Central memory CD8-positive, alpha-beta T cell (primary cell): ENCODE data around the gene ARIH2.
A peak's percentile ranks its signal among the peaks of the same experiment; 100 is the strongest.
"Not testable (repeated sequence)": the region's sequence is repeated elsewhere in the genome, so short reads cannot be mapped to it uniquely, and the experiment has no call there.

Experiments used
- ATAC-seq: fragments of 150-1000 bp; cut with Tn5 transposase; replicated peaks from 2 replicates; pipeline ENCODE4 v1.10.0; 2022; ENCODE audit warnings: mild to moderate bottlenecking, moderate FRiP score, moderate number of reproducible peaks; ENCODE audit not compliant: poor library complexity, severe bottlenecking; ENCODE audit errors: extremely low read depth
- DNase-seq, 2 donors: peaks; one replicate each; pipeline ENCODE4 v3.0.0; 2021; ENCODE audit warnings: low spot score in 2 of 2
- H3K27ac Mint-ChIP-seq: one replicate; pipeline ENCODE4 v1.8.0; 2022; ENCODE audit warnings: low read depth, mild to moderate bottlenecking, moderate library complexity, mixed read lengths
- H3K27me3 Mint-ChIP-seq: one replicate; pipeline ENCODE4 v1.8.0; 2022; ENCODE audit warnings: mixed read lengths
- H3K36me3 Mint-ChIP-seq: one replicate; pipeline ENCODE4 v1.8.0; 2022; ENCODE audit warnings: mild to moderate bottlenecking, moderate library complexity, mixed read lengths; ENCODE audit not compliant: insufficient read depth
- H3K4me1 Mint-ChIP-seq: one replicate; pipeline ENCODE4 v1.8.0; 2022; ENCODE audit warnings: mixed read lengths
- H3K4me3 Mint-ChIP-seq: one replicate; pipeline ENCODE4 v1.8.0; 2022; ENCODE audit warnings: mild to moderate bottlenecking, moderate library complexity, mixed read lengths
- H3K9me3 Mint-ChIP-seq: one replicate; pipeline ENCODE4 v1.8.0; 2022; ENCODE audit warnings: mixed read lengths

The ARIH2 gene

GRCh38 chr3:48898383-48899234, 20.0 kb upstream of the ARIH2 start, which contains the start of gene SLC25A20:
TSS of gene SLC25A20 (minus strand) at chr3:48898882. CDS start at chr3:48898794, 88 bp downstream.
- H3K4me3 Mint-ChIP-seq = peak within 1 kb of the TSS; percentile 91
- H3K4me1 Mint-ChIP-seq = peaks cover 35% of the 10 kb centered on the region
- H3K27me3 Mint-ChIP-seq = no peaks in the 10 kb centered on the region
- peak; percentile 75 to 82 for DNase-seq
- peaks cover 15% of the 10 kb centered on the region for H3K36me3 Mint-ChIP-seq
- no peaks in the 10 kb centered on the region for H3K9me3 Mint-ChIP-seq
- peak within 1 kb of the TSS; percentile 65 for H3K27ac Mint-ChIP-seq
- peak; percentile 90 for ATAC-seq

- DNase-seq (peak in 1 of 2 donors; percentile 27), ATAC-seq (peak; percentile 67)
- no peaks in the 10 kb centered on the region for H3K9me3 Mint-ChIP-seq
Observed at GRCh38 chr3:48899273-48899672, 19.4 kb upstream of the ARIH2 start.

GRCh38 chr3:48907026-48907425, 11.6 kb upstream of the ARIH2 start:
- not testable (repeated sequence) for H3K9me3 Mint-ChIP-seq, H3K36me3 Mint-ChIP-seq, H3K4me1 Mint-ChIP-seq, H3K27ac Mint-ChIP-seq, ATAC-seq, DNase-seq, H3K4me3 Mint-ChIP-seq, H3K27me3 Mint-ChIP-seq

More at GRCh38 chr3:48899273-48899672, 19.4 kb upstream of the ARIH2 start:
- H3K27me3 Mint-ChIP-seq = no peaks in the 10 kb centered on the region
- H3K36me3 Mint-ChIP-seq = peaks cover 15% of the 10 kb centered on the region
- H3K4me3 Mint-ChIP-seq = peak overlapping the region; percentile 91
- H3K27ac Mint-ChIP-seq = peak overlapping the region; percentile 65
- peaks cover 35% of the 10 kb centered on the region for H3K4me1 Mint-ChIP-seq

DNA sequence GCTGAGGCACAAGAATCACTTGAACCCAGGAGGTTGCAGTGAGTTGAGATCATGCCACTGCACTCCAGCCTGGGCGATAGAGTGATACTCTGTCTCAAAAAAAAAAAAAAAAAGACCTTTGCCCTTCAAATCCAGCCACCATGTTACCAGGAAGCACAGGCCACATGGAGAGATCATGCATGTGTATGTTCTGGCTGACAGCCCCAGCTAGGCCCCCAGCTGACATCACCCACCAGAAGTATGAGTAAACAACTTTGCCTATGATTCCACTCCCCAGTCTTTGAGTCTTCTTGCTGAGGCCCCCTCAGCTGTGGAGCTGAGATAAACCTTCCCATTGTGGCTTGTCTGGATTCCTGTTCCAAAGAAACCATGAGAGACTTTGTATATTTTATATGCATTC, 3.3 kb upstream of the ARIH2 start:
- no peaks in the 10 kb centered on the region for H3K9me3 Mint-ChIP-seq
- H3K4me1 Mint-ChIP-seq = peaks cover 6% of the 10 kb centered on the region
- DNase-seq (no peak), ATAC-seq (no peak)
- H3K27me3 Mint-ChIP-seq = no peaks in the 10 kb centered on the region
- H3K4me3 Mint-ChIP-seq = no peak overlapping the region
- H3K36me3 Mint-ChIP-seq = peaks cover 13% of the 10 kb centered on the region
- H3K27ac Mint-ChIP-seq = no peak overlapping the region

GRCh38 chr3:48919215-48920138, 835 bp downstream of the ARIH2 start:
- ATAC-seq (peak; percentile 53), DNase-seq (peak; percentile 23 to 52)
- Mint-ChIP-seq H3K27ac (peak overlapping the region; percentile 98), H3K27me3 (no peaks in the 10 kb centered on the region), H3K9me3 (no peaks in the 10 kb centered on the region), H3K4me3 (peak overlapping the region; percentile 98), H3K4me1 (peaks cover 17% of the 10 kb centered on the region), H3K36me3 (peaks cover 34% of the 10 kb centered on the region)

DNA sequence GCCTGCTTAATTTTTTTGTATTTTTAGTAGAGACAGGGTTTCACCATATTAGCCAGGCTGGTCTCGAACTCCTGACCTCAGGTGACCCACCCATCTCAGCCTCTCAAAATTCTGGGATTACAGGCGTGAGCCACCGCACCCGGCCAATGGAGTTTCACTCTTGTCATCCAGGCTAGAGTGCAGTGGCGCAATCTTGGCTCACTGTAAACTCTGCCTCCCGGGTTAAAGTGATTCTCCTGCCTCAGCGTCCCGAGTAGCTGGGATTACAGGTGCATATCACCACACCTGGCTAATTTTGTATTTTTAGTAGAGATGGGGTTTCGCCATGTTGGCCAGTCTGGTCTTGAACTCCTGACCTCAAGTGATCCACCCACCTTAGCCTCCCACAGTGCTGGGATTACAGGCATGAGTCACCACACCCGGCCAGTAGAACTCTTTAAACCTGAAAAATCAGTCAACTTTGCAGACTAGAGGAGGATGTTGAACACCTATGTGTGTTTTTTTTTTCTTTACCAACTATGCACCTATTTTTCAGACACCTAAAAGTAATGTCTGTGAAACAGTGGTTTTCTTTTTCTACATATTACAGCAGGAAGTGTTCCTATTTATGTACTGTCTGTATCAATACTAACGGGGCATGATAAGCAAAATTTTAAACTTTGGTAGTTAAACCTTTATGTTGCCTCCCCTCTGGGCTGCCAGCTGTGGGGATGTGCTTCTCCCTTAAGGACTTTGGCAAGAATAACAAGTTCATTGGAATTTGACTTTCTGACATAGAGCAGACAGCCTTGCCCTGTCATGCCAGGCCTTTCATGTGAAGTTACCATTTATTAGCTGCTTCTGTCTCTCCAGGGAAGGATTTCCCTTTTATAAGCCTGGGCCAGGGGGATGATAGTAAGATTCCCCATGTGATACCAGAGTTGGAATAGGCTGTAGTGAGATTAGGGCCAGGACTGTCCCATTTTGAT, 8.1 kb downstream of the ARIH2 start:
- ATAC-seq (no peak), DNase-seq (no peak)
- no peaks in the 10 kb centered on the region for H3K27me3 Mint-ChIP-seq
- H3K9me3 Mint-ChIP-seq = no peaks in the 10 kb centered on the region
- H3K27ac Mint-ChIP-seq = peak overlapping the region; percentile 19
- H3K4me3 Mint-ChIP-seq = peak overlapping the region; percentile 40
- H3K4me1 Mint-ChIP-seq = peaks cover 51% of the 10 kb centered on the region
- peaks cover 64% of the 10 kb centered on the region for H3K36me3 Mint-ChIP-seq

GRCh38 chr3:48927928-48928327, 9.3 kb downstream of the ARIH2 start:
- no peak for DNase-seq
- Mint-ChIP-seq H3K27me3 (no peaks in the 10 kb centered on the region), H3K4me3 (peak overlapping the region; percentile 26), H3K36me3 (peaks cover 66% of the 10 kb centered on the region), H3K4me1 (peaks cover 55% of the 10 kb centered on the region), H3K27ac (peak overlapping the region; percentile 19), H3K9me3 (no peaks in the 10 kb centered on the region)
- no peak for ATAC-seq

DNA sequence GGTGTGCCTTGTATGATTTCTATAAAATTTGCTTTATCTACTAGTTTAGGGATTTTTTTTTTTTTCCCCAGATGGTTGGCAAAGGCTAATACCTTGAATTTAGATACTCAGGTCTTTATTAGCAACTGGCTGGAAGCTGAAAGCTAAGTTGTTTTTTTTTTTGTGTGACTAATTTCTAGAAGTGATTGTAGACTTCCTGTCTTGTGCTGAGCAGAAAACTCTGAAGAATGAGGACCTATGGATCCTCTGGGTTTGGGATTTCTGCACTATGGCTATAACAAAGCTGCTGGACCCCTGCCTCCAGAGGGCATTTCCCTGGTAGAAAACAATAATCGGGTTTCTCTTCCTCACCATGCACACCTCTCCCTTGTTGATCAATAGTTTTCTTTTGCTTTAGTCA, 10.0 kb downstream of the ARIH2 start:
- Mint-ChIP-seq H3K36me3 (peaks cover 67% of the 10 kb centered on the region), H3K9me3 (no peaks in the 10 kb centered on the region), H3K27me3 (no peaks in the 10 kb centered on the region), H3K4me1 (peaks cover 57% of the 10 kb centered on the region), H3K27ac (peak overlapping the region; percentile 32), H3K4me3 (peak overlapping the region; percentile 11)
- ATAC-seq (no peak), DNase-seq (no peak)

GRCh38 chr3:48929358-48930035, 10.9 kb downstream of the ARIH2 start:
- peaks cover 62% of the 10 kb centered on the region for H3K4me1 Mint-ChIP-seq
- no peaks in the 10 kb centered on the region for H3K27me3 Mint-ChIP-seq
- H3K4me3 Mint-ChIP-seq = peak overlapping the region; percentile 27
- DNase-seq (no peak), ATAC-seq (no peak)
- no peaks in the 10 kb centered on the region for H3K9me3 Mint-ChIP-seq
- peak overlapping the region; percentile 7 for H3K27ac Mint-ChIP-seq
- H3K36me3 Mint-ChIP-seq = peaks cover 67% of the 10 kb centered on the region

- Mint-ChIP-seq H3K27ac (peak overlapping the region; percentile 61), H3K36me3 (peaks cover 64% of the 10 kb centered on the region)
Observed at GRCh38 chr3:48930590-48930989, 11.9 kb downstream of the ARIH2 start.

DNA sequence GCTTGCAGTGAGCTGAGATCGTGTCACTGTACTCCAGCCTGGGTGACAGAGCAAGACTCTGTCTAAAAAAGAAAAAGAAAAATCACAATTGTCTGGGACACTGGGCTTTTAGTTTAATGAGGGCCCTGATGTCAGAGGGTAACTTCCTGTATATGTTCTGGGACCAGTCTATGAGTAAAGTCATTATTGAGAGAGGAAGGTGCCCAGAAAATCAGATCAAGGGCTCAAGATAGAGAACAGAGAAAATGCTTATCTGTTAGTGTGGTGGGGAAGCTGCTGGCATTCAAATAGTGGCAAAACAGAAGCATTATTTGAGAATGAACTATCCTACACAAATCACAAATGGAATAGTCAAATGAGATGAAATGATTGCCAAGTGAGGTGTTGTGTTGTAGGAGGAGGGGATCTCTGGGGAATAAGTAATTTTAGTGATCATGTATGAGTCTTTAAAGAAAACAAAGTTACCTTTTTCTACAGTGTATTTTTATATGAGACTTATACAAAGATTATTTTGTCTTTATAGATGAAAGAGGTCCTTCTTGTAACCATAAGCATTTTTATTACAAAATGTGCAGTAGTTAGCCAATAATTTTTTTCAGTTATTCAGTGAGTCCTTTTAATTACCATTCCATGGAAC, 13.4 kb downstream of the ARIH2 start:
- H3K27me3 Mint-ChIP-seq = no peaks in the 10 kb centered on the region
- H3K27ac Mint-ChIP-seq = peak overlapping the region; percentile 3
- ATAC-seq = no peak
- H3K9me3 Mint-ChIP-seq = no peaks in the 10 kb centered on the region
- H3K4me1 Mint-ChIP-seq = peaks cover 51% of the 10 kb centered on the region
- no peak overlapping the region for H3K4me3 Mint-ChIP-seq
- no peak for DNase-seq
- peaks cover 60% of the 10 kb centered on the region for H3K36me3 Mint-ChIP-seq

More at GRCh38 chr3:48930590-48930989, 11.9 kb downstream of the ARIH2 start:
- no peak overlapping the region for H3K4me3 Mint-ChIP-seq
- DNase-seq (no peak), ATAC-seq (peak; percentile 30)
- no peaks in the 10 kb centered on the region for H3K9me3 Mint-ChIP-seq
- H3K27me3 Mint-ChIP-seq = no peaks in the 10 kb centered on the region
- H3K4me1 Mint-ChIP-seq = peaks cover 64% of the 10 kb centered on the region
